ENCODE measurements around the gene NRROS.

DNA sequence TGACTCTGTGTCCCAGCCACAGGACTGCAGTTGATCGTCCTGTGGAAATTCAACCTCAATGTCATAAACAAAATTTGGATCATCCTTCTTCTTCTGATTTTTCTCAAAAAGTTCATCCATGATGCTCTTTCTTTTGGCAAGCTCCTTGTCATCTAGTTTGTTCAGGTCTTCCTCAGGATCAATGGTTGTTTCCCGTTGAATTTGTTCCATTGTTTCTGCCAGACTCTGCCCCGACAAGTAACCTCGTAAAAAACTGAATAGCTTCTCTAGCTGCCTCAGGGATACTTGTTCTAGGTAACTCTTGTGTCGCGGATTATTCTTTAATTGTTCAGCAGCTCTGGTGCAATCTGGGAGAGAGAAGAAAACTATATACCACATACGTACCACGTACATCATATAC, 68.1 kb downstream of the NRROS start:
- no peak for TF ChIP-seq GATA2 (IDR thresholded peaks at IDR 0.05; ENCODE audit: low read depth, low read length)
- no peak for TF ChIP-seq GATA3 (IDR thresholded peaks at IDR 0.05; ENCODE audit: low read depth, low read length)

All from SH-SY5Y (cell line).